Measurements from ENCODE around the gene NT5C1A.
A peak's percentile ranks its signal among the peaks of the same experiment; 100 is the strongest.

Gene NT5C1A

DNA sequence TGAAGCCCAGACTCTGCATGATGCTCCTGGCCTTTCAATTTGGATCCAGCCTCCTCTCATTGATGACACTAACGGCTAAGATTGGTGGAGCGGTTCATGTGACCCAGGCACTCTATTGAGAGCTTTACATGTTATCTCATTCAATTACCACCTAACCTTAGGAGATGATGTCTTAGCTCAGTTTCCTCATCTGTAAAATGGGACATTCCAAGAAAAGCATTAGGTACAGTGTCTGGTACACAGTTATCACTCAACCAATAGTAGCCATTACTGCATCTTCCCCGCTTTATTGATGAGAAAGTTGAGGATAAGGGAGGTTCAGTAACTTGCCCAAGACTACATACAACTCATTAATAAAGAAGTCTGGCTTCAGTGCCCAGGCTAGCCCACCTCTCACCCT lies 49.5 kb downstream of the NT5C1A start:
- TF ChIP-seq TOX (CRISPR knock-in tag; IDR thresholded peaks at IDR 0.05; ENCODE audit: borderline replicate concordance), result no peak
- TF ChIP-seq ZNF70 (CRISPR knock-in tag; IDR thresholded peaks at IDR 0.05), result no peak
- ATAC-seq, result no peak

DNA sequence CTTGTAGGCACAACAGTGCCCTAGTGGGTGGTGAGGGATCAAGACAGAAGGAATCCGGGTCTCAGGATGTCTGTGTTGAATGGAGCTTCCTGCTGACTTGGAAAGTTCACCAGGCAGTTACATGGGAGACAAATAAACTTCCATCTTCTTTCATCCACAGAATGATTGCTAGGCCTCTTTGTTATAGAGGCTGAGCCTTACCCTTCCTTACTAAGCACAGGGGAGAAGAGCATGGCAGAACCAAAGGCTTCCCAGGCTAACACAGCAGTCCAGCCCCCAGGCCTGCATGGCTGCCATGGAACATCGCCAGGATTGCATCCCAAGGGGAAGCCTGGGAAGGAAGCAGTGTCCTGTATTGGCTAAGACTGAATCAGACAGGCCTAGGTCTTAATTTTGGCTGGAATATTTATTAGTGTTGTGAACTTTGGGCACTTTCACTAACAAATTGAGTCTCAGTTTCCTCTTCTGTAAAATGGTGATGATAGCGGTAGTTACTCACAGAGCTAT lies 51.2 kb downstream of the NT5C1A start:
- no peak for ATAC-seq
- TF ChIP-seq OSR1 (CRISPR knock-in tag; IDR thresholded peaks at IDR 0.05) (no peak), ZFP3 (CRISPR knock-in tag; IDR thresholded peaks at IDR 0.05) (no peak), ZNF8 (CRISPR knock-in tag; IDR thresholded peaks at IDR 0.05) (no peak), TCF4 (CRISPR knock-in tag; IDR thresholded peaks at IDR 0.05; ENCODE audit: borderline replicate concordance) (no peak), PPARA (CRISPR knock-in tag; IDR thresholded peaks at IDR 0.05; ENCODE audit: borderline replicate concordance) (no peak)

DNA sequence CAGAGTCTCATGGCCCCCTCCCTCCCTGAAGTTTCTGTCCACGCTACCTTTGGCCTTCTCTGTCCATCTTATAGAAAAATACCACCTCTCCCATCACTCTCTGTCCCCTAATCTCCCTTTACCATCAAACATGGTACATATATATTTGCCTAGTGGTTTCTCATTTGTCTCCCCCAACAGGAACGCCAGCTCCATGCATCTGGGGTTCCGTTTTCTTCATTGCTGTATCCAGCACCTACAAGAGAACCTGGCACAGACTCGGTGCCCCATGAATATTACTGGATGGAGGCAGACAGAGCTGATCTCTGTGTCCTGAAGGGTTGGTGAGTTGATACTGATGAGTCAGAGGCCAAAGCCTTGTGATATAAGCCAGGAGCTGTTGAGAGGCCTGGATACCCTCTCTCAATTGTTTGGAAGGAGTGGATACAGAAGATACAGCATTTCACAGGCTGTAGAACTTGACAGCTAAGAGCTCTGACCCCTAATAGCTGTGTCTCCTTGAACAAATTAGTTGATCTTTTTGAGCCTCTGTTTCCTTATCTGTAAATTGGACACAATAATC lies 54.3 kb downstream of the NT5C1A start:
- TF ChIP-seq SNAI2 (CRISPR knock-in tag; IDR thresholded peaks at IDR 0.05) (no peak), ISL1 (CRISPR knock-in tag; IDR thresholded peaks at IDR 0.05) (0 out of 2 replicates have a peak, but pooled peaks have one; percentile 15), ZNF70 (CRISPR knock-in tag; IDR thresholded peaks at IDR 0.05) (no peak), ZNF565 (CRISPR knock-in tag; conservative IDR thresholded peaks at IDR 0.05; ENCODE audit: low read depth) (no peak)
- ATAC-seq, result peak; percentile 48

DNA sequence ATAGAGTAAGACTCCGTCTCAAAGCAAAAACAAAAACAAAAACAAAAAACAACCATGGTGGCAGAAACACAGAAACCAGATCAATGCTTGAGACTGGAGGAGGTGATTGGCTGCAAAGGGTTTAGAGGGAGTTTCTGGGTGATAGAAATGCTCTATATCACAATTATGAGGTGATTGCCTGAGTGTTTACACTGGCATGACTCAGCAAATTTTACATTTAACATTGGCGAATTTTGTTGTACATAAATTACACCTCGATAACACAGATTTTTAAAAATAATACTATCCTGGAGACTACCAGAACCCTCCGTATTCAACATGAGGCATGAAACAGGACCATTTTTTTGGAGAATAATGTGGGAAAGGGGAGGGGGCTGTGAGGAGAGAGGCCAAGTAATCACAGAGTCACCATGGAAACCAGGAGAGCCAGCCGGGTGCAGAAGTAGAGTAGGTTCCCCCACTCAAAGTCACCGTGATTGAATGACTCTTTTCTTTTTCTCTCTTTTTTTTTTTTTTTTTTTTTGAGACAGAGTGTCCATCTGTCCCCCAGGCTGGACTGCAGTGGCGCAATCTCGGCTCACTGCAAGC lies 56.7 kb downstream of the NT5C1A start:
- no peak for ATAC-seq

DNA sequence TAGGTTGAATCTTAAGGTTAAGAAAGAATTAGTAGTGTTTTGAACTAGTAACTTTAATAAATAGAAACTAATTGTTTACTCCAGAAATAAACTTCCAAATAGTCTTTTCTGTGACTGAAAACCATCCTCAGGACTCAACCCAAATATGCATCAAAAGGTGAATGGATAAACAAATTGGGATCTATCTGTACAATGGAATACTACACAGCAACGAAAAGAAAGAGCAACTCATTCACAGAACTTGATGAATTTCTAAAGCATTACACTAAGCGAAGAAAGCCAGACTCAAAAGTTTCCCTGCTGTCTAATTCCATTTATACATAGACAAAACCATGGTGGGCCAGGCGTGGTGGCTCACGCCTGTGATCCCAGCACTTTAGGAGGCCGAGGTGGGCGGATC lies 57.4 kb downstream of the NT5C1A start:
- no peak for ATAC-seq
- no peak for TF ChIP-seq ZNF565 (CRISPR knock-in tag; conservative IDR thresholded peaks at IDR 0.05; ENCODE audit: low read depth)
- TF ChIP-seq, protein P1, sequence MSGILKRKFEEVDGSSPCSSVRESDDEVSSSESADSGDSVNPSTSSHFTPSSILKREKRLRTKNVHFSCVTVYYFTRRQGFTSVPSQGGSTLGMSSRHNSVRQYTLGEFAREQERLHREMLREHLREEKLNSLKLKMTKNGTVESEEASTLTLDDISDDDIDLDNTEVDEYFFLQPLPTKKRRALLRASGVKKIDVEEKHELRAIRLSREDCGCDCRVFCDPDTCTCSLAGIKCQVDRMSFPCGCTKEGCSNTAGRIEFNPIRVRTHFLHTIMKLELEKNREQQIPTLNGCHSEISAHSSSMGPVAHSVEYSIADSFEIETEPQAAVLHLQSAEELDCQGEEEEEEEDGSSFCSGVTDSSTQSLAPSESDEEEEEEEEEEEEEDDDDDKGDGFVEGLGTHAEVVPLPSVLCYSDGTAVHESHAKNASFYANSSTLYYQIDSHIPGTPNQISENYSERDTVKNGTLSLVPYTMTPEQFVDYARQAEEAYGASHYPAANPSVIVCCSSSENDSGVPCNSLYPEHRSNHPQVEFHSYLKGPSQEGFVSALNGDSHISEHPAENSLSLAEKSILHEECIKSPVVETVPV (CRISPR knock-in tag; IDR thresholded peaks at IDR 0.05), result no peak
- no peak for TF ChIP-seq SNAI2 (CRISPR knock-in tag; IDR thresholded peaks at IDR 0.05)
- no peak for TF ChIP-seq TCF4 (CRISPR knock-in tag; IDR thresholded peaks at IDR 0.05; ENCODE audit: borderline replicate concordance)
- TF ChIP-seq, protein P2, sequence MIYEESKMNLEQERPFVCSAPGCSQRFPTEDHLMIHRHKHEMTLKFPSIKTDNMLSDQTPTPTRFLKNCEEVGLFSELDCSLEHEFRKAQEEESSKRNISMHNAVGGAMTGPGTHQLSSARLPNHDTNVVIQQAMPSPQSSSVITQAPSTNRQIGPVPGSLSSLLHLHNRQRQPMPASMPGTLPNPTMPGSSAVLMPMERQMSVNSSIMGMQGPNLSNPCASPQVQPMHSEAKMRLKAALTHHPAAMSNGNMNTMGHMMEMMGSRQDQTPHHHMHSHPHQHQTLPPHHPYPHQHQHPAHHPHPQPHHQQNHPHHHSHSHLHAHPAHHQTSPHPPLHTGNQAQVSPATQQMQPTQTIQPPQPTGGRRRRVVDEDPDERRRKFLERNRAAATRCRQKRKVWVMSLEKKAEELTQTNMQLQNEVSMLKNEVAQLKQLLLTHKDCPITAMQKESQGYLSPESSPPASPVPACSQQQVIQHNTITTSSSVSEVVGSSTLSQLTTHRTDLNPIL (CRISPR knock-in tag; IDR thresholded peaks at IDR 0.05; ENCODE audit: low read depth), result no peak
- TF ChIP-seq BACH2 (CRISPR knock-in tag; IDR thresholded peaks at IDR 0.05; ENCODE audit: borderline replicate concordance), result no peak
- no peak for TF ChIP-seq ARNTL (CRISPR knock-in tag; IDR thresholded peaks at IDR 0.05; ENCODE audit: borderline replicate concordance, low read depth)
- no peak for TF ChIP-seq TOX (CRISPR knock-in tag; IDR thresholded peaks at IDR 0.05; ENCODE audit: borderline replicate concordance)
- no peak for TF ChIP-seq ZFP30 (CRISPR knock-in tag; IDR thresholded peaks at IDR 0.05)
- TF ChIP-seq ZNF70 (CRISPR knock-in tag; IDR thresholded peaks at IDR 0.05), result no peak

More for the DNA sequence above, 56.7 kb downstream of the NT5C1A start:
- TF ChIP-seq ZC3H10 (CRISPR knock-in tag; IDR thresholded peaks at IDR 0.05) (no peak), BACH2 (CRISPR knock-in tag; IDR thresholded peaks at IDR 0.05; ENCODE audit: borderline replicate concordance) (peak; percentile 24; the same call in 1 of the 2 replicates)

DNA sequence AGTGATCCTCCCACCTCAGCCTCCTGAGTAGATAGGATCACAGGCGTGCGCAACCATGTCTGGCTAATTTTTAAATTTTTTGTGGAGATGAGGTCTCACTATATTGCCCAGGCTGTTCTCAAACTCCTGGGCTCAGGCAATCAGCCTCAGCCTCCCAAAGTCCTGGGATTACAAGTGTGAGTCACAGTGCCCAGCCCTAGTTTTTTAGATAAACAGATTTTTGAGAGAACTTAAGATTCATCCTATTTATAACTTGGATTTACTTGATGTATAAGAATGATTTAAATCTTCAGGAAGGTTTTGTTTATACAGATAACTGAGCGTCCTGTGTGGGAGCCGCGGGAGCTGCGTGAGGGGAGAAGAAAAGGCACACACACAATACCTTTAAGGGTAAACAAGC lies 58.7 kb downstream of the NT5C1A start:
- TF ChIP-seq TCF4 (CRISPR knock-in tag; IDR thresholded peaks at IDR 0.05; ENCODE audit: borderline replicate concordance) (no peak), RARB (CRISPR knock-in tag; IDR thresholded peaks at IDR 0.05) (no peak), ARNTL (CRISPR knock-in tag; IDR thresholded peaks at IDR 0.05; ENCODE audit: borderline replicate concordance, low read depth) (no peak), TOX (CRISPR knock-in tag; IDR thresholded peaks at IDR 0.05; ENCODE audit: borderline replicate concordance) (no peak)
- ATAC-seq, result no peak

DNA sequence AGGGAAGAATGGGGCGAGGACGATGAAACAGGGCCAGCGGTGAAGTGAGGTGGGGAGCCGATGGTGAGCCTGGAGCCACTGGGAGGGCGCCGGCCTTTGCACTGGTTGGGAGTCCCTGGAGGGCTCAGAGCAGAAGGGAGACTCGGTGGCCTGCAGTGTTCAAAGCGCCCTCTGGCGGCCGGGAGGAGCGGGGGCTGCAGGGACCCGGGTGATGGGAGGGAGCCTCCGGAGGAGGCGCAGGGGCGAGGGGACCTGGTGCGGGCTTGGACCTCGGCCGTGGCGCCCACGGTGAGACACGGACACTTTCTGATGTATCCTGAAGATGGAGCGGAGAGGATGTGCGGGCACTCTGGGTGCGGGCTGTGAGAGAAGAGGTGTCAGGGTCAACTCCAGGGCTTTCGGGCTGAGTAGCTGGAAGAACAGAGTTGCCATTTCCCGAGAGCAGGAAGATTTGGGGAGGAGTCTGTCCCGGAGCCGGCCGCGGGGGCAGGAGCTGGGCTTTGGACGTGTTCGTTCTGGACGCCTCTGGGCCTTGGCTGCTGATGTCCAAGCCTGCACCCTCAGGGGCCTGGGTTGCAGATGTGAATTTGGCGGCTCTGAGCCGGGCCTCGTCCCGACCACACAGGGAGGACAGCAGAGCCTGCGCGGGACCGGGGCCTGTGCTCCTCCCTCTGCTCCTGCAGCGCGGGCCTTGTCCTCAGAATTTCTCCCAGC lies 62.1 kb downstream of the NT5C1A start:
- peak; percentile 62; the same call in 2 of the 3 replicates for ATAC-seq
- TF ChIP-seq, protein P3, sequence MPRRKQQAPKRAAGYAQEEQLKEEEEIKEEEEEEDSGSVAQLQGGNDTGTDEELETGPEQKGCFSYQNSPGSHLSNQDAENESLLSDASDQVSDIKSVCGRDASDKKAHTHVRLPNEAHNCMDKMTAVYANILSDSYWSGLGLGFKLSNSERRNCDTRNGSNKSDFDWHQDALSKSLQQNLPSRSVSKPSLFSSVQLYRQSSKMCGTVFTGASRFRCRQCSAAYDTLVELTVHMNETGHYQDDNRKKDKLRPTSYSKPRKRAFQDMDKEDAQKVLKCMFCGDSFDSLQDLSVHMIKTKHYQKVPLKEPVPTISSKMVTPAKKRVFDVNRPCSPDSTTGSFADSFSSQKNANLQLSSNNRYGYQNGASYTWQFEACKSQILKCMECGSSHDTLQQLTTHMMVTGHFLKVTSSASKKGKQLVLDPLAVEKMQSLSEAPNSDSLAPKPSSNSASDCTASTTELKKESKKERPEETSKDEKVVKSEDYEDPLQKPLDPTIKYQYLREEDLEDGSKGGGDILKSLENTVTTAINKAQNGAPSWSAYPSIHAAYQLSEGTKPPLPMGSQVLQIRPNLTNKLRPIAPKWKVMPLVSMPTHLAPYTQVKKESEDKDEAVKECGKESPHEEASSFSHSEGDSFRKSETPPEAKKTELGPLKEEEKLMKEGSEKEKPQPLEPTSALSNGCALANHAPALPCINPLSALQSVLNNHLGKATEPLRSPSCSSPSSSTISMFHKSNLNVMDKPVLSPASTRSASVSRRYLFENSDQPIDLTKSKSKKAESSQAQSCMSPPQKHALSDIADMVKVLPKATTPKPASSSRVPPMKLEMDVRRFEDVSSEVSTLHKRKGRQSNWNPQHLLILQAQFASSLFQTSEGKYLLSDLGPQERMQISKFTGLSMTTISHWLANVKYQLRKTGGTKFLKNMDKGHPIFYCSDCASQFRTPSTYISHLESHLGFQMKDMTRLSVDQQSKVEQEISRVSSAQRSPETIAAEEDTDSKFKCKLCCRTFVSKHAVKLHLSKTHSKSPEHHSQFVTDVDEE (CRISPR knock-in tag; IDR thresholded peaks at IDR 0.05), result no peak
- TF ChIP-seq GLIS3 (CRISPR knock-in tag; IDR thresholded peaks at IDR 0.05) (no peak), ZNF565 (CRISPR knock-in tag; conservative IDR thresholded peaks at IDR 0.05; ENCODE audit: low read depth) (no peak), ISL1 (CRISPR knock-in tag; IDR thresholded peaks at IDR 0.05) (no peak), ZNF70 (CRISPR knock-in tag; IDR thresholded peaks at IDR 0.05) (no peak), ARNTL (CRISPR knock-in tag; IDR thresholded peaks at IDR 0.05; ENCODE audit: borderline replicate concordance, low read depth) (no peak), ZFP30 (CRISPR knock-in tag; IDR thresholded peaks at IDR 0.05) (no peak), BACH2 (CRISPR knock-in tag; IDR thresholded peaks at IDR 0.05; ENCODE audit: borderline replicate concordance) (no peak), RARB (CRISPR knock-in tag; IDR thresholded peaks at IDR 0.05) (no peak)
- TF ChIP-seq, protein P2 (CRISPR knock-in tag; IDR thresholded peaks at IDR 0.05; ENCODE audit: low read depth), result no peak
